IMR-90 (cell line): ENCODE data around the gene INPP5A.

Source experiments
- BHLHE40 ChIP-seq: fragments of 150-350 bp; IDR thresholded peaks from 2 replicates; pipeline ENCODE4 v1.6.1; 2016; ENCODE audit warnings: mild to moderate bottlenecking, low read depth, low read length
- CTCF ChIP-seq: conservative IDR thresholded peaks from 2 replicates; pipeline ENCODE4 v1.5.1; 2012; ENCODE audit warnings: mild to moderate bottlenecking, low read depth, low read length, improper control_type of control experiment
- ELK1 ChIP-seq: fragments of 150-350 bp; IDR thresholded peaks from 2 replicates; pipeline ENCODE4 v1.6.1; 2016; ENCODE audit warnings: low read depth, mild to moderate bottlenecking, low read length, moderate library complexity, borderline replicate concordance
- MXI1 ChIP-seq: IDR thresholded peaks from 2 replicates; pipeline ENCODE4 v1.6.1; 2012; ENCODE audit warnings: low read depth, mild to moderate bottlenecking, low read length, moderate library complexity, borderline replicate concordance
- POLR2A ChIP-seq: IDR thresholded peaks from 2 replicates; pipeline ENCODE4 v1.6.1; 2012; ENCODE audit warnings: mild to moderate bottlenecking, low read depth, low read length
- RAD21 ChIP-seq: IDR thresholded peaks from 2 replicates; pipeline ENCODE4 v1.6.1; 2012; ENCODE audit warnings: low read length, improper control_type of control experiment
- RFX5 ChIP-seq: IDR thresholded peaks from 2 replicates; pipeline ENCODE4 v1.8.0; 2012; ENCODE audit warnings: low read depth, mild to moderate bottlenecking, low read length, moderate library complexity
- SMC3 ChIP-seq: fragments of 150-350 bp; IDR thresholded peaks from 2 replicates; pipeline ENCODE4 v1.6.1; 2016; ENCODE audit warnings: low read depth, mild to moderate bottlenecking, antibody characterized with exemption, low read length, moderate library complexity

GRCh38 chr10:132691711-132692153 lies 154.1 kb downstream of the INPP5A start:
- TF ChIP-seq CTCF (no peak), POLR2A (no peak), RFX5 (no peak), SMC3 (no peak), RAD21 (no peak), ELK1 (no peak), BHLHE40 (no peak), MXI1 (no peak)
